ENCODE measurements around the gene BRPF3. TPM values are rescaled to one million over a fixed set of nuclear protein-coding genes. Genes with fewer than 3 reads are reported as not detected.
"Not testable (repeated sequence)": the region's sequence is repeated elsewhere in the genome, so short reads cannot be mapped to it uniquely, and the experiment has no call there.

The BRPF3 gene
- total RNA-seq, 4 donors from 2014 or later: 13.2 to 21.9 (median 17.6) TPM

GRCh38 chr6:36209606-36210005 lies 13.1 kb downstream of the BRPF3 start:
- DNase-seq (ENCODE audit: low spot score in 2 of 2): no peak
- TF ChIP-seq POLR2A (IDR thresholded peaks at IDR 0.05): no peak
- TF ChIP-seq CTCF (IDR thresholded peaks at IDR 0.05): no peak
- intact Hi-C loops (cut with DNase I; ENCODE audit: low total_unique reads): no loop called here
- H3K4me3 ChIP-seq (ENCODE audit: low read depth, poor library complexity, severe bottlenecking): no peak overlapping the region
- 88 to 94% methylated on average over 1 of the region's 1 CpG for WGBS, 2 donors

- WGBS, 2 donors: 95 to 96% methylated on average over 14 of the region's 14 CpGs
Measured at GRCh38 chr6:36210182-36210581, 13.6 kb downstream of the BRPF3 start.

GRCh38 chr6:36210886-36211595 lies 14.5 kb downstream of the BRPF3 start:
- intact Hi-C loops (cut with DNase I; ENCODE audit: low total_unique reads): no loop called here
- no peak for TF ChIP-seq CTCF (IDR thresholded peaks at IDR 0.05)
- no peak for TF ChIP-seq POLR2A (IDR thresholded peaks at IDR 0.05)
- no peak overlapping the region for H3K4me3 ChIP-seq (ENCODE audit: low read depth, poor library complexity, severe bottlenecking)
- 91% methylated on average over 18 of the region's 18 CpGs for whole genome bisulfite sequencing, 2 donors
- DNase-seq (ENCODE audit: low spot score in 2 of 2): no peak

More at GRCh38 chr6:36210182-36210581, 13.6 kb downstream of the BRPF3 start:
- intact Hi-C loops (cut with DNase I; ENCODE audit: low total_unique reads): no loop called here
- TF ChIP-seq POLR2A (IDR thresholded peaks at IDR 0.05): no peak
- TF ChIP-seq CTCF (IDR thresholded peaks at IDR 0.05): no peak
- no peak overlapping the region for H3K4me3 ChIP-seq (ENCODE audit: low read depth, poor library complexity, severe bottlenecking)
- no peak for DNase-seq (ENCODE audit: low spot score in 2 of 2)

GRCh38 chr6:36216559-36216958 lies 20.0 kb downstream of the BRPF3 start:
- 76 to 87% methylated on average over 2 of the region's 2 CpGs for WGBS, 2 donors
- no peak for DNase-seq (ENCODE audit: low spot score in 2 of 2)
- no peak overlapping the region for H3K4me3 ChIP-seq (ENCODE audit: low read depth, poor library complexity, severe bottlenecking)
- TF ChIP-seq CTCF (IDR thresholded peaks at IDR 0.05): no peak
- TF ChIP-seq POLR2A (IDR thresholded peaks at IDR 0.05): no peak
- intact Hi-C loops (cut with DNase I; ENCODE audit: low total_unique reads): no loop called here

- TF ChIP-seq CTCF (IDR thresholded peaks at IDR 0.05): no peak
- no peak for TF ChIP-seq POLR2A (IDR thresholded peaks at IDR 0.05)
- intact Hi-C loops (cut with DNase I; ENCODE audit: low total_unique reads): no loop called here
- H3K4me3 ChIP-seq (ENCODE audit: low read depth, poor library complexity, severe bottlenecking): no peak overlapping the region
- DNase-seq (ENCODE audit: low spot score in 2 of 2): no peak
- 84 to 90% methylated on average over 3 of the region's 3 CpGs for WGBS, 2 donors
Measured at GRCh38 chr6:36217188-36217587, 20.6 kb downstream of the BRPF3 start.

GRCh38 chr6:36217946-36218345 lies 21.4 kb downstream of the BRPF3 start:
- TF ChIP-seq POLR2A (IDR thresholded peaks at IDR 0.05): no peak
- no peak for TF ChIP-seq CTCF (IDR thresholded peaks at IDR 0.05)
- H3K4me3 ChIP-seq (ENCODE audit: low read depth, poor library complexity, severe bottlenecking): no peak overlapping the region
- DNase-seq (ENCODE audit: low spot score in 2 of 2): no peak
- WGBS, 2 donors: 82 to 100% methylated on average over 1 of the region's 1 CpG
- intact Hi-C loops (cut with DNase I; ENCODE audit: low total_unique reads): no loop called here

GRCh38 chr6:36218516-36218915 lies 22.0 kb downstream of the BRPF3 start:
- H3K4me3 ChIP-seq (ENCODE audit: low read depth, poor library complexity, severe bottlenecking); intact Hi-C loops (cut with DNase I; ENCODE audit: low total_unique reads); DNase-seq (ENCODE audit: low spot score in 2 of 2): not testable (repeated sequence)
- WGBS, 2 donors: 95 to 99% methylated on average over 9 of the region's 9 CpGs
